ENCODE measurements around the gene SLC39A11.

The SLC39A11 gene

DNA sequence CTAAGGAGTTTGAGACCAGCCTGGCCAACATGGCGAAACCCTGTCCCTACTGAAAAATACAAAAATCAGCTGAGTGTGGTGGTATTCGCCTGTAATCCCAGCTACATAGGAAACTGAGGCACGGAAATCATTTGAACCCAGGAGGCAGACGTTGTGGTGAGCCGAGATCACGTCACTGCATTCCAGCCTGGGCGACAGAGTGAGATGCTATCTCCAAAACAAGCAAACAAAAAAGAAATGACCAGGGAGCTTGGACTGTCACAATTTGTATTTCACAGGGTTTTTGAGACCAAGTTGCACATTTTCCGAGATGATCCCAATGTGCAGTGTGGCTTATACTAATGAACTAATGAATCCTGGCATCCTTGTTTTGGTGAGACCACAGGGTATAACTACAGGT, 156.5 kb downstream of the SLC39A11 start:
- DNase-seq (ENCODE audit: extremely low spot score) = no peak
- TF ChIP-seq, protein P1, sequence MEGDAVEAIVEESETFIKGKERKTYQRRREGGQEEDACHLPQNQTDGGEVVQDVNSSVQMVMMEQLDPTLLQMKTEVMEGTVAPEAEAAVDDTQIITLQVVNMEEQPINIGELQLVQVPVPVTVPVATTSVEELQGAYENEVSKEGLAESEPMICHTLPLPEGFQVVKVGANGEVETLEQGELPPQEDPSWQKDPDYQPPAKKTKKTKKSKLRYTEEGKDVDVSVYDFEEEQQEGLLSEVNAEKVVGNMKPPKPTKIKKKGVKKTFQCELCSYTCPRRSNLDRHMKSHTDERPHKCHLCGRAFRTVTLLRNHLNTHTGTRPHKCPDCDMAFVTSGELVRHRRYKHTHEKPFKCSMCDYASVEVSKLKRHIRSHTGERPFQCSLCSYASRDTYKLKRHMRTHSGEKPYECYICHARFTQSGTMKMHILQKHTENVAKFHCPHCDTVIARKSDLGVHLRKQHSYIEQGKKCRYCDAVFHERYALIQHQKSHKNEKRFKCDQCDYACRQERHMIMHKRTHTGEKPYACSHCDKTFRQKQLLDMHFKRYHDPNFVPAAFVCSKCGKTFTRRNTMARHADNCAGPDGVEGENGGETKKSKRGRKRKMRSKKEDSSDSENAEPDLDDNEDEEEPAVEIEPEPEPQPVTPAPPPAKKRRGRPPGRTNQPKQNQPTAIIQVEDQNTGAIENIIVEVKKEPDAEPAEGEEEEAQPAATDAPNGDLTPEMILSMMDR (IDR thresholded peaks at IDR 0.05; ENCODE audit: control extremely low read depth, extremely low read depth, low read depth, missing control alignments) = no peak
- CTCF ChIA-PET = interaction anchor here (1.4 kb wide), 1 partner anchor 14 kb away, joined by 3 read pairs; no protein-coding TSS in a partner anchor
- POLR2A ChIA-PET = no interaction called here

DNA sequence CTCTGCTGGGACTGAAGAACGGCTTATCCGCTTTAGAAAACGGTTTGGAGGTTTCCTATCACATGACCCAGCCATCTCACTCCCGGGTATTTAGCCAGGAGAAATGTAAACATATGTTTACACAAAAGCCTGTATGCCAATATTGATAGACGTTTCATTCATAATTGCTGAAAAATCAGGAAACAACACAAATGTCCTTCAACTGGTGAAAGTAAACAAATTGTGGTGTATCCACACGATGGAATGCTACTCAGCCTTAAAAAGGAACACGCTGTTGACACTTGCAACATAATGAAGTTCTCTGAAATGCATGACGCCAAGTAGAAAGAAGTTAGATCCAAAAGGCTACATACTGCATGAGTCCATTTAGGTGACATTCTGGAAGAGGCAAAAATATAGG, 157.6 kb downstream of the SLC39A11 start:
- DNase-seq (ENCODE audit: extremely low spot score) = no peak
- CTCF ChIA-PET = interaction anchor here (1.4 kb wide), 2 partner anchors 13 to 18 kb away, joined by 3 read pairs; no protein-coding TSS in a partner anchor
- POLR2A ChIA-PET = interaction anchor here (0.5 kb wide), 1 partner anchor 252 kb away, joined by 9 read pairs; no protein-coding TSS in a partner anchor
- TF ChIP-seq, protein P1 (IDR thresholded peaks at IDR 0.05; ENCODE audit: control extremely low read depth, extremely low read depth, low read depth, missing control alignments) = no peak

DNA sequence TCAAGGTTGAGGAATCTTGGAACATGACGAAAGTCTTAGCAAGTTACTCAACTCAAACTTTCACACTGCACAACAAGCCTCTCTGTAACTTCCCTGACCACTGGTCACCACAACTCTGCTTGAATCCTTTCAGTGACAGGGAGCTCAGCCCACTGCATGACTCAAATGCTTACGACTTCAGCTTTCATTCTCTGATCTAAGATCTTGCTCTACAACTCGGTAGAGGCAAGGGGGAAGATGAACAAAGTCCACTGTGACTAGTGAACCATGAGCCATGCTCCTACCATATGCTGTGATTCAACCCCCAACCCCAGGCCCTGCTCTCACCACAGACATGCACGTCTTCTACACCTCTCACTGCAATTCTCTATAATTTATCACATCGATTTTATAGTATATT, 160.9 kb downstream of the SLC39A11 start:
- peak; percentile 31 for DNase-seq (ENCODE audit: extremely low spot score)
- TF ChIP-seq, protein P1 (IDR thresholded peaks at IDR 0.05; ENCODE audit: control extremely low read depth, extremely low read depth, low read depth, missing control alignments) = no peak
- CTCF ChIA-PET = interaction anchor here (1.0 to 1.6 kb wide), 2 partner anchors 12 to 206 kb away, joined by 3 read pairs; no protein-coding TSS in a partner anchor
- POLR2A ChIA-PET = no interaction called here

DNA sequence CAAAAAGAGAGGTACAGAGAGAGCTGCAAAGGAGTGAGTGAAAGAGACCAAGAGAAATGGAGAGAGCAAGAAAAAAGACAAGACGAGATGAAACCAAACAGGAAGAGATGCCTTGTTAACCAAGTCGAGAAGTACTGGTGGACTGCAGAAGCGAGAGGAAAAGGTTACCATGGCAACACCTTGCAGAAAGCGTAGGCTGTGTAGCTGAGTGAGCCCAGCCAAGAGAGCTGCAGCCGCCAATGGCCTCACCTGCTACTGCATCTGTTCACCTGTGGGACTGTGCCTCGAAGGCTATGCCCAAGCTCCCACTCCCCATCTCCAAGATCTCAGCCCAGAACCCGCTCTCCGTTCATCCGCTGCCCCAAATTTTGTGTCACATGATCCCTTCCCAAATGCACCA, 161.3 kb downstream of the SLC39A11 start:
- peak; percentile 47 for DNase-seq (ENCODE audit: extremely low spot score)
- TF ChIP-seq, protein P1 (IDR thresholded peaks at IDR 0.05; ENCODE audit: control extremely low read depth, extremely low read depth, low read depth, missing control alignments) = no peak
- CTCF ChIA-PET = interaction anchor here (1.6 kb wide), 1 partner anchor 206 kb away, joined by 3 read pairs; no protein-coding TSS in a partner anchor
- POLR2A ChIA-PET = no interaction called here

DNA sequence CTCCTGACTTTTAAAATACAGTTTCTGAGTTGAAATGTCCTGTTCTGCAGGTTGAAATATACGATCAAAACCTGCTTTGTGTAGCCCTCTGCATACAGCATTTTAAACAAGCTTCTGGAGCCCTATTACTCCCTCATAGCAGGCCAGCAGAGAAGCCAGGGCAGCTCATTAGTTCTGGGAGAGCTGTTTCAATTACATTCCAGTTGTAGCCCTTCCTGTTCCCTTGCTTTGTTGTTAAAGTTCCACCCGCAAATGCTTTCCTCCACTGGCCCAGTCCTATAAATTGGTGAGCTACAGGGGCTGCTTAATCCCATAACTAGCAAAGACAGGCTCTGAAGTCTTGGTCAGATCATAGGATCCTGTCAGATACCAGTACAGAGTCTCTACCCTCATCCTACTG, 162.5 kb downstream of the SLC39A11 start:
- ChIA-PET CTCF (no interaction called here), POLR2A (no interaction called here)
- TF ChIP-seq, protein P1 (IDR thresholded peaks at IDR 0.05; ENCODE audit: control extremely low read depth, extremely low read depth, low read depth, missing control alignments) = no peak
- no peak for DNase-seq (ENCODE audit: extremely low spot score)

DNA sequence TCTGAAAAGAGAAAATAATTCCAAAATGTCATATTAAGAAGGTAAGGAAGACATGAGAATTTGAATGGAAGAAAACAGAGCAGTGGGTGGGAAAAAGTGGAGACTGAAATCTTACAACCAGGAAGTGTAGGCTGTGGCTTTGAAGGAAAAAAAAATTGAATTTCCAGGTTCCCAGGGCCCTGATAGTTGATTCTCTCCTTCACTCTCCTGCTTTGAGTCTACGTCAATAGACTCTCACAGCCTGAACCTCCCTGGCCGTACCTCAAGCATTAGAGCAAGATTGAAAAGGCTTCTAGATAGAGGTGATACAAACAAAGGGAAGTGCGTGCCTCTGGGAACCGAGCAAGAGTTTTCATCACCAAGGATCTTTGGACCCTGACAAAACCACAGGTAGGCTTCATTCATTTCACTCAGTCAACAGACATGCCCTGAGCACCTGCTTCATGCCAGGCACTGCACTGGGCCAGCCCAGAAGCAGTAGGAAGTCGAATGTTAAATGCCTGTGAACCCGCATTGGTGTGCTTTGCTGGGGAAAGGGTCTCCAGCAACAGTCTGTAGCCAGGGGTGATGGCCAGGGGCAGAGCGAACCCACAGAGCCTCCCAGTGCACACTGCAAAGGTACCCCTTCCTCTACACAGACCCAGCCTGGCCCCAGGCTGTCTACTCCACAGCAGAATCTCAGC, 163.9 kb downstream of the SLC39A11 start:
- TF ChIP-seq, protein P1 (IDR thresholded peaks at IDR 0.05; ENCODE audit: control extremely low read depth, extremely low read depth, low read depth, missing control alignments) = no peak
- ChIA-PET POLR2A (no interaction called here), CTCF (no interaction called here)
- no peak for DNase-seq (ENCODE audit: extremely low spot score)

Measured in GM10248 (cell line).